Neural cell (in vitro differentiated cells): ENCODE measurements around the gene GTPBP4.

Source experiments
- CTCF ChIP-seq: fragments of 450-650 bp; IDR thresholded peaks from 2 replicates; pipeline ENCODE4 v1.5.1; 2014; ENCODE audit warnings: antibody characterized with exemption, mild to moderate bottlenecking, moderate library complexity; ENCODE audit not compliant: poor library complexity, severe bottlenecking
- EP300 ChIP-seq: fragments of 450-650 bp; conservative IDR thresholded peaks from 2 replicates; pipeline ENCODE4 v1.6.1; 2014; ENCODE audit warnings: antibody characterized with exemption, mild to moderate bottlenecking, moderate library complexity; ENCODE audit not compliant: poor library complexity, severe bottlenecking
- EZH2 ChIP-seq: fragments of 200-600, 300-800 bp; shearing (Covaris generic), sonication (generic); IDR thresholded peaks from 2 replicates; pipeline ENCODE4 v1.6.1; 2014; ENCODE audit warnings: antibody characterized with exemption, low read length, borderline replicate concordance, mild to moderate bottlenecking; ENCODE audit not compliant: insufficient read depth, poor library complexity, severe bottlenecking
- MXI1 ChIP-seq: fragments of 450-650 bp; conservative IDR thresholded peaks from 2 replicates; pipeline ENCODE4 v1.6.1; 2014; ENCODE audit warnings: antibody characterized with exemption, mild to moderate bottlenecking; ENCODE audit not compliant: poor library complexity, severe bottlenecking
- POLR2AphosphoS5 ChIP-seq: IDR thresholded peaks from 2 replicates; pipeline ENCODE4 v1.6.1; 2012
- RAD21 ChIP-seq: fragments of 450-650 bp; conservative IDR thresholded peaks from 2 replicates; pipeline ENCODE4 v1.6.1; 2014; ENCODE audit warnings: antibody characterized with exemption, mild to moderate bottlenecking, moderate library complexity
- TAF1 ChIP-seq: IDR thresholded peaks from 2 replicates; pipeline ENCODE4 v1.6.1; 2012; ENCODE audit warnings: low read depth

GRCh38 chr10:968546-969199, 19.6 kb upstream of the GTPBP4 start:
- no peak for TF ChIP-seq CTCF
- no peak for TF ChIP-seq EP300
- TF ChIP-seq MXI1, result no peak
- TF ChIP-seq POLR2AphosphoS5, result no peak
- no peak for TF ChIP-seq EZH2
- no peak for TF ChIP-seq TAF1
- TF ChIP-seq RAD21, result no peak
